Measurements from ENCODE around the gene GRIN2C.
"Not testable (repeated sequence)": the region's sequence is repeated elsewhere in the genome, so short reads cannot be mapped to it uniquely, and the experiment has no call there.

Gene GRIN2C

DNA sequence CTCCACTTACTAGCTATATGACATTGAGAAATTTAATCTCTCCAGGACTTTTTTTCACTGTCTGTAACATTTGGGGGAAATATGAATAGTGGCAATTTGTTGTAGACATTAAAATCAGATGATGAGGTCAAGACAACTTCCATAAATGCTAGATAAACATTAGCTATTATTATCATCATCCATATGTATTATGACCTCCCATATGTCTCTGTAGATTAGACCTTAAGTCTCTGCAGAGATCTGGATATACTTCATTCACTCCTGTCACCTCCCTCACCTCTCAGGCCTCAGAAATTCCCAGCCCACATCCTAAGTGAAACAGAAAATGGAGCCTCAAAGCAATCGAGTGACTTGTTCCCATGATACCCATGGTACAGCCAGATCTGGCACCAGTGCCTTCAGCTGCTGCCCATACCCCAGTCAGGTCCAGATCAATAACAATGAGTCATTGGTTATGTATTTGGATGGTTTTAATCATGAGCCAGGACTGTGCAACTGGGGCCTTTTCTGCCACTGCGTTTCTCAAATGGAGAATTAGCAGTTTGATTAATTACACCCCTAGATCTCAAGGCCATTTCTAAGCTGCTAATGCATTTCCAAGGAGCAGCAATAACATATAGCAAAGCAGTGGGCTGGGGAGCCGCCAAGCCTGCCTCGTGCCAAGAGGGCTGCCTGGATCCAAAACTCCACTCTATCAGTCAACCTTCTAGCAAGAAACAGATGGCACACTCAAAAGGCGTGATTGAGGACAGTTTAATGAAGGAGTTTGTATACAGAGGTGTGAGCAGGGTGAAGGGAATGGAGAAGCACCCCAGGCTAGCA, 15.7 kb upstream of the GRIN2C start:
- DNase-seq (ENCODE audit: low read depth, low spot score), result no peak
- Histone ChIP-seq H3K9me3 (ENCODE audit: low read depth, low read length) (no peaks in the 10 kb centered on the region), H3K27ac (no peak overlapping the region), H3K9ac (ENCODE audit: insufficient read length) (no peak overlapping the region), H3K36me3 (ENCODE audit: insufficient read depth, low read length) (no peaks in the 10 kb centered on the region), H3K4me3 (no peak overlapping the region)
- TF ChIP-seq FOXP2 (optimal IDR thresholded peaks at IDR 0.05; ENCODE audit: control extremely low read depth, extremely low read length, insufficient read depth), result no peak
- TF ChIP-seq EZH2 (IDR thresholded peaks at IDR 0.05), result no peak
- no peak for TF ChIP-seq POLR2AphosphoS5 (IDR thresholded peaks at IDR 0.05; ENCODE audit: borderline replicate concordance, low read depth, low read length)

GRCh38 chr17:74874615-74875037, 14.9 kb upstream of the GRIN2C start:
- H3K4me3 ChIP-seq, result no peak overlapping the region
- no peak overlapping the region for H3K9ac ChIP-seq (ENCODE audit: insufficient read length)
- H3K27ac ChIP-seq, result no peak overlapping the region
- no peak for TF ChIP-seq EZH2 (IDR thresholded peaks at IDR 0.05)
- TF ChIP-seq POLR2AphosphoS5 (IDR thresholded peaks at IDR 0.05; ENCODE audit: borderline replicate concordance, low read depth, low read length), result no peak
- TF ChIP-seq FOXP2 (optimal IDR thresholded peaks at IDR 0.05; ENCODE audit: control extremely low read depth, extremely low read length, insufficient read depth), result no peak
- no peaks in the 10 kb centered on the region for H3K9me3 ChIP-seq (ENCODE audit: low read depth, low read length)
- H3K36me3 ChIP-seq (ENCODE audit: insufficient read depth, low read length), result no peaks in the 10 kb centered on the region
- no peak for DNase-seq (ENCODE audit: low read depth, low spot score)

DNA sequence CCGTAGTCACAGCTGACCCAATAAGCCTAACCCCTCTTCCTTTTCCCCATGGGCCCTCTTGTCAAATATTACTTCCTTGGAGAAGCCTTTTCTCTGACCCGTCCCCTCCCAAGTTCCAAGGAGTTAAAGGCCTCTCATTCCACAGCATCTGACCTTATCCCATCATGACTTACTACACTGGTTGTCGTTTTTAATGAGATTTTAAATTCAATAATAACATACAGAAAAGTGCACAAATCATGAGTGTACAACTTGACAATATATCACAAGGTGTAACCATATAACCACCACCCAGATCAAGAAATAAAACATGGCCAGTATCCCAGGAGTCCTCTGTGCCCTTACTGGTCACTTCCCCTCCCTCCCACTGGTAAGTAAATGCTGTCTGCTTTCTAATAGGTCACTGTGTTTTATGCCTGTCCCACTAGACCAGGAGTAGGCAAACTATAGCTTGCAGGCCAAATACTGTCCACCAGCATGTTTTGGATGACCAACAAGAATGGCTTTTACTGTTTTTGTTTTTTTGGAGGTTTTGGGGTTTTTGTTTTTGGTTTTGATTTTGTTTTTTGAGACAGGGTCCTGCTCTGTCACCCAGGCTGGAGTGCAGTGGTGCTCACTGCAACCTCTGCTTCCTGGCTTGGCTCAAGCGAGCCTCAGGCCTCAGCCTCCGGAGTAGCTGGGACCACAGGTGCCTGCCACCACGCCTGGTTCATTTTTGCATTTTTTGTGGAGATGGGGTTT, 14.4 kb upstream of the GRIN2C start:
- no peak for DNase-seq (ENCODE audit: low read depth, low spot score)

DNA sequence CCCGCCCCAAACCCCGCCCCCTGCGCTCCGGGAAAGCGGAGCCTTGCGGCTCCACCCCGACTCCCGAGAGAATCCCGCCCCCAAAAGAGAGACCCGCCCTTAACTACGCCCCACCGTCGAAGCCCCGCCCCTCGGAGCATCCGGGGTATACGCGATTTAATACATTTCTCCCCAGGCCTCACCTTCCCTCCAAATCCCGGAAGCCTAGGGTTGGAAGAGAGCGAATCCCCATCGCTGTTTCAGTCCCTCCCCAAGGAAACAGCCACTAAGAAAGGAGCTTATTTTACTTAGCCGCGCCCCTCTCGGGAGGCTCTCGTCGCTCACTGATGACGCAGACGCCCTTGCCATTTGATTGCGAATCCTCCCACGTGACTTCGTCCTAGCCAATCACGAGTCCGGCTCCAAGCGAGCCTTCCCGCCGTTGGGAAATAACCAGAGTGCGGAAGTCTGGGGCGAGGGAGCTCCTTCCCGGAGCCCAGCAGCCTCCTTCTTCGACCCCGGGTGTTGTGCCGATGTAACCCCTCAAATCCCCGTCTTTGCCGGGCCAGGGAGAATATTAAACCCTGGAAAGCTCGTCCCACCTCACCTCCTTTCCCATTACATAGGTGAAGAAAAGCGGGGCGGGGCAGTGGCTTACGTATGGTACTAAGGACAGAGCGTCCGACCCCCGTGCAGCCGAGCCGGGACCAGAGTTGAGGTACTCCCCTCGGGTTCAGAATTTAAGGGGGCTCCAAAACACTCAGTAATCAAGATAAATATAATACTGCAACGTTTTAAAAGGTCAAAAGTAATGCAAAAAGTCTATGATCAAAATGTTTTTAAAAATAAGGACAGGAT, 13.6 kb upstream of the GRIN2C start:
- Histone ChIP-seq H3K36me3 (ENCODE audit: insufficient read depth, low read length) (no peaks in the 10 kb centered on the region), H3K4me3 (peak overlapping the region; percentile 92), H3K9ac (ENCODE audit: insufficient read length) (peak overlapping the region; percentile 96), H3K27ac (peak overlapping the region; percentile 77), H3K9me3 (ENCODE audit: low read depth, low read length) (no peaks in the 10 kb centered on the region)
- TF ChIP-seq FOXP2 (optimal IDR thresholded peaks at IDR 0.05; ENCODE audit: control extremely low read depth, extremely low read length, insufficient read depth), result no peak
- peak; percentile 98 for TF ChIP-seq POLR2AphosphoS5 (IDR thresholded peaks at IDR 0.05; ENCODE audit: borderline replicate concordance, low read depth, low read length)
- peak; percentile 99 for DNase-seq (ENCODE audit: low read depth, low spot score)

More for the DNA sequence above, 14.4 kb upstream of the GRIN2C start:
- peak overlapping the region; percentile 77; the same call in 1 of the 2 replicates for H3K27ac ChIP-seq
- peak overlapping the region; percentile 92 for H3K4me3 ChIP-seq
- H3K9ac ChIP-seq (ENCODE audit: insufficient read length), result peak overlapping the region; percentile 96
- no peaks in the 10 kb centered on the region for H3K9me3 ChIP-seq (ENCODE audit: low read depth, low read length)
- TF ChIP-seq POLR2AphosphoS5 (IDR thresholded peaks at IDR 0.05; ENCODE audit: borderline replicate concordance, low read depth, low read length) (no peak), FOXP2 (optimal IDR thresholded peaks at IDR 0.05; ENCODE audit: control extremely low read depth, extremely low read length, insufficient read depth) (no peak), EZH2 (IDR thresholded peaks at IDR 0.05) (no peak)
- H3K36me3 ChIP-seq (ENCODE audit: insufficient read depth, low read length), result no peaks in the 10 kb centered on the region

GRCh38 chr17:74872313-74873036, 12.8 kb upstream of the GRIN2C start, which contains the start of gene FDXR:
FDXR (minus strand) TSS chr17:74872994; CDS start chr17:74872944, 50 bp downstream.
- no peak for DNase-seq (ENCODE audit: low read depth, low spot score)
- Histone ChIP-seq H3K36me3 (ENCODE audit: insufficient read depth, low read length) (no peaks in the 10 kb centered on the region), H3K9ac (ENCODE audit: insufficient read length) (peak within 1 kb of the TSS; percentile 96), H3K9me3 (ENCODE audit: low read depth, low read length) (no peaks in the 10 kb centered on the region), H3K27ac (peak within 1 kb of the TSS; percentile 77), H3K4me3 (peak within 1 kb of the TSS; percentile 92)
- TF ChIP-seq FOXP2 (optimal IDR thresholded peaks at IDR 0.05; ENCODE audit: control extremely low read depth, extremely low read length, insufficient read depth) (peak; percentile 16), EZH2 (IDR thresholded peaks at IDR 0.05) (no peak), POLR2AphosphoS5 (IDR thresholded peaks at IDR 0.05; ENCODE audit: borderline replicate concordance, low read depth, low read length) (peak; percentile 86)

DNA sequence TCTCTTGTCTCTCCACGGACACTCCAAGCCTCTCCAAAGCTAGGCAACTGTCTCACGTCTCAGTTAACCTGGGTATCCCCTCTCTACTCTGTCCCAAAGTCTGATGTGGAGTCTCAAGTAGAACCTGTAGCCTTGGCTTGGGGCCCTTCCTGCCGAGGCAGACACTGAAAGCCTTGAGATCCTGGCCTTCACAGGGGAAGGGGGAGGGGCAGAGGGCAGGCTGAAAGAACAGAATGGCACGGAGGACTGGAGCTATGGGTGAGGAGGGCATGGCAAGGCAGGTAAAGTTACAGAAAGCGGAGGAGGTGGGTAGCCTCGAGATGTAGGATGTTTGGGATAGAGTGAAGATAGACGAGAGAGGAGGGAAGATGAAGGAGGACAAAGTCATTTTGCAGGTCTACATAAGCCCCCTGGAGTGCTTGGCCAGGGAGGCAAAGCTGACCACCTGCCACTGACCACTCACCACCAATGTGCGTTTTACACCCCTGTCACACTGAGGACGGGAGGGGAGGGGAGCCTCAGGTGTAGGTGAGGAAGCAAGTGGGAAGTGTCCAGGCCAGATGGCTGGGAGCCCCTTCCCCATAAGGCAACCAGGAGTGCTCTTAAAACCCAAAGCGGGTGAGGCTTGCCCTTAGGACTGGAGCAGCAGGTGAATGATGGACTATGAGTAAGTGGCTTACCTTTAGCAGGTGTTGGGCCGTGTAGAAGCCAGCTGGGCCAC, 11.8 kb upstream of the GRIN2C start:
- Histone ChIP-seq H3K9ac (ENCODE audit: insufficient read length) (no peak overlapping the region), H3K9me3 (ENCODE audit: low read depth, low read length) (no peaks in the 10 kb centered on the region), H3K27ac (no peak overlapping the region), H3K4me3 (no peak overlapping the region; the same call in 1 of the 2 replicates), H3K36me3 (ENCODE audit: insufficient read depth, low read length) (no peaks in the 10 kb centered on the region)
- DNase-seq (ENCODE audit: low read depth, low spot score), result no peak
- no peak for TF ChIP-seq FOXP2 (optimal IDR thresholded peaks at IDR 0.05; ENCODE audit: control extremely low read depth, extremely low read length, insufficient read depth)
- no peak for TF ChIP-seq EZH2 (IDR thresholded peaks at IDR 0.05)
- TF ChIP-seq POLR2AphosphoS5 (IDR thresholded peaks at IDR 0.05; ENCODE audit: borderline replicate concordance, low read depth, low read length), result no peak

DNA sequence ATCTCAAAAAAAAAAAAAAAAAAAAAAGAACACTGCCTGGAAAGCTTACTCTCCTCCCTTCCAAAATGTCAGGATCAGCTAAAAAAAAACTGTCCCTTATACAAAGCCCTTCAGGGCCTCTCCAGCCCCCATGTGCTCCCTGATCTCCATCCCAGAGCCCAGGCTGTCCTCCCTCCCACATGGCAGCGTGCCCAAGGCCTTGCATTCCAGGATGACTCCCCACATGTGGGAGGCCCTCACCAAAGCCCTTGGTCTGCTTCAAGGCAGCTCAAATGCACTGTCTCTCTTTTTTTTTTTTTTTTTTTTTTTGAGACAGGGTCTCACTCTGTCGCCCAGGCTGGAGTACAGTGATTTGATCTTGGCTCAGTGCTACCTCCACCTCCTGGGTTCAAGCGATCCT, 10.8 kb upstream of the GRIN2C start:
- H3K9ac ChIP-seq (ENCODE audit: insufficient read length), result no peak overlapping the region
- no peaks in the 10 kb centered on the region for H3K36me3 ChIP-seq (ENCODE audit: insufficient read depth, low read length)
- no peak for DNase-seq (ENCODE audit: low read depth, low spot score)
- no peaks in the 10 kb centered on the region for H3K9me3 ChIP-seq (ENCODE audit: low read depth, low read length)
- H3K27ac ChIP-seq, result no peak overlapping the region
- no peak for TF ChIP-seq POLR2AphosphoS5 (IDR thresholded peaks at IDR 0.05; ENCODE audit: borderline replicate concordance, low read depth, low read length)
- TF ChIP-seq FOXP2 (optimal IDR thresholded peaks at IDR 0.05; ENCODE audit: control extremely low read depth, extremely low read length, insufficient read depth), result no peak
- no peak for TF ChIP-seq EZH2 (IDR thresholded peaks at IDR 0.05)
- H3K4me3 ChIP-seq, result no peak overlapping the region

GRCh38 chr17:74870028-74870427, 10.3 kb upstream of the GRIN2C start:
- not testable (repeated sequence) for DNase-seq (ENCODE audit: low read depth, low spot score); H3K9me3 ChIP-seq (ENCODE audit: low read depth, low read length); H3K36me3 ChIP-seq (ENCODE audit: insufficient read depth, low read length); H3K27ac ChIP-seq; H3K9ac ChIP-seq (ENCODE audit: insufficient read length); H3K4me3 ChIP-seq

Measured in SK-N-MC (cell line).